ENCODE results near the gene CFAP43. TPM values are rescaled to one million over a fixed set of nuclear protein-coding genes. Genes with fewer than 3 reads are reported as not detected.

Gene CFAP43
- total RNA-seq (under 1 TPM; 0.17 to 0.33 TPM), polyA plus RNA-seq (under 1 TPM; 0.10 to 0.13 TPM)

- Histone ChIP-seq H3K27me3 (ENCODE audit: control insufficient read depth in 4 of 4, insufficient read depth in 4 of 4, low read length in 3 of 4) (no peaks in the 10 kb centered on the region), H3K9ac (ENCODE audit: low read depth in 1 of 2, low read length in 2 of 2) (peak within 1 kb of the TSS; percentile 40 to 58), H3K27ac (ENCODE audit: low read depth in 1 of 2, low read length in 2 of 2) (peak within 1 kb of the TSS in 1 of 2 donors; percentile 38), H3K36me3 (ENCODE audit: control insufficient read depth in 4 of 4, insufficient read depth in 3 of 4, low read depth in 1 of 4, low read length in 3 of 4) (no peaks in the 10 kb centered on the region), H3K4me3 (ENCODE audit: low read depth in 1 of 3, low read length in 3 of 3) (peak within 1 kb of the TSS; percentile 78 to 84 (median 84)), H3K9me3 (ENCODE audit: control insufficient read depth in 4 of 4, low read length in 3 of 4) (no peaks in the 10 kb centered on the region), H3K4me1 (ENCODE audit: control insufficient read depth in 4 of 4, insufficient read depth in 4 of 4, low read length in 3 of 4) (peaks cover 1 to 16% (median 7%) of the 10 kb centered on the region in 4 donors)
- TF ChIP-seq JUND (IDR thresholded peaks at IDR 0.05) (no peak), FOXA2 (IDR thresholded peaks at IDR 0.05) (peak; percentile 12), MAX (IDR thresholded peaks at IDR 0.05) (no peak), CTCF (IDR thresholded peaks at IDR 0.05; ENCODE audit: low read depth, low read length, missing input control) (no peak), RAD21 (IDR thresholded peaks at IDR 0.05) (no peak), EGR1 (IDR thresholded peaks at IDR 0.05; ENCODE audit: low read depth in 2 of 2) (no peak), FOXA1 (IDR thresholded peaks at IDR 0.05) (peak; percentile 51), GABPA (IDR thresholded peaks at IDR 0.05 in 1 of 2, conservative IDR thresholded peaks at IDR 0.05 in 1 of 2) (no peak), SP1 (IDR thresholded peaks at IDR 0.05) (peak; percentile 93), ZBTB33 (IDR thresholded peaks at IDR 0.05) (no peak)
- peak; percentile 100 for DNase-seq (ENCODE audit: low spot score)
- under 1% methylated on average over 60 of the region's 60 CpGs for WGBS
Measured at GRCh38 chr10:104231784-104232612, at the start of gene CFAP43. Gene CFAP43, minus strand, starts transcription at chr10:104232364. Its CDS starts 118 bp downstream, at chr10:104232246.

GRCh38 chr10:104281694-104282093 lies 49.5 kb upstream of the CFAP43 start:
- Histone ChIP-seq H3K4me3 (ENCODE audit: low read depth in 1 of 3, low read length in 3 of 3) (no peak overlapping the region), H3K9me3 (ENCODE audit: control insufficient read depth in 4 of 4, low read length in 3 of 4) (no peaks in the 10 kb centered on the region), H3K4me1 (ENCODE audit: control insufficient read depth in 4 of 4, insufficient read depth in 4 of 4, low read length in 3 of 4) (no peaks in the 10 kb centered on the region), H3K9ac (ENCODE audit: low read depth in 1 of 2, low read length in 2 of 2) (no peak overlapping the region), H3K27ac (ENCODE audit: low read depth in 1 of 2, low read length in 2 of 2) (no peak overlapping the region), H3K27me3 (ENCODE audit: control insufficient read depth in 4 of 4, insufficient read depth in 4 of 4, low read length in 3 of 4) (no peaks in the 10 kb centered on the region), H3K36me3 (ENCODE audit: control insufficient read depth in 4 of 4, insufficient read depth in 3 of 4, low read depth in 1 of 4, low read length in 3 of 4) (no peaks in the 10 kb centered on the region)
- TF ChIP-seq ATF3 (IDR thresholded peaks at IDR 0.05) (no peak), EGR1 (IDR thresholded peaks at IDR 0.05; ENCODE audit: low read depth in 2 of 2) (no peak), GABPA (IDR thresholded peaks at IDR 0.05 in 1 of 2, conservative IDR thresholded peaks at IDR 0.05 in 1 of 2) (no peak), NR2F2 (IDR thresholded peaks at IDR 0.05) (no peak), TAF1 (conservative IDR thresholded peaks at IDR 0.05) (no peak), HNF4A (conservative IDR thresholded peaks at IDR 0.05) (no peak), CTCF (IDR thresholded peaks at IDR 0.05; ENCODE audit: low read depth, low read length, missing input control) (no peak), SP1 (IDR thresholded peaks at IDR 0.05) (no peak), FOXA1 (IDR thresholded peaks at IDR 0.05) (no peak)
- no peak for DNase-seq (ENCODE audit: low spot score)
- 90% methylated on average over 3 of the region's 3 CpGs for WGBS

Measured in liver (tissue), 9 donors.